Measurements from ENCODE around the gene NGEF. TPM values are rescaled to one million over a fixed set of nuclear protein-coding genes. Genes with fewer than 3 reads are reported as not detected.

The NGEF gene
- total RNA-seq, 1 experiment from 2014 or later = 5.4 TPM

DNA sequence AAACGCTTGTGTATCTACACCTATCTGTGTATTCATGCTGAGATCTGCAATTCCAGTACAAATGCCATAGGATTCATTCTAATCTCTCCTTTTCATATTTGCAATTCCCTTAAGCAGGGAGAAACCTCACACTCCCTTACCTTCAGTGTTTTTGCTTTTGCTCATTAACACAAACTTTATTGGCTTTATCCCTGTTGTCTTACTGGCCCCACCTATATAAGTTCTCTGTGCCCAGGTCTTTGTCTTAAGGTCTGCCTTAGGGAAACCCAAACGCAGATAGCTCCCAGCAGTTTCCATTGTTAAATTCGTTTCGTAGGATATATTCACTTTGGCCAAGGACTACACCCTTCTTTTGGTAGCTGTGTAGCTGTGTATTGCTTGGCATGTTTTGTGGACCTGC, 147.0 kb downstream of the NGEF start:
- TF ChIP-seq, protein P1, sequence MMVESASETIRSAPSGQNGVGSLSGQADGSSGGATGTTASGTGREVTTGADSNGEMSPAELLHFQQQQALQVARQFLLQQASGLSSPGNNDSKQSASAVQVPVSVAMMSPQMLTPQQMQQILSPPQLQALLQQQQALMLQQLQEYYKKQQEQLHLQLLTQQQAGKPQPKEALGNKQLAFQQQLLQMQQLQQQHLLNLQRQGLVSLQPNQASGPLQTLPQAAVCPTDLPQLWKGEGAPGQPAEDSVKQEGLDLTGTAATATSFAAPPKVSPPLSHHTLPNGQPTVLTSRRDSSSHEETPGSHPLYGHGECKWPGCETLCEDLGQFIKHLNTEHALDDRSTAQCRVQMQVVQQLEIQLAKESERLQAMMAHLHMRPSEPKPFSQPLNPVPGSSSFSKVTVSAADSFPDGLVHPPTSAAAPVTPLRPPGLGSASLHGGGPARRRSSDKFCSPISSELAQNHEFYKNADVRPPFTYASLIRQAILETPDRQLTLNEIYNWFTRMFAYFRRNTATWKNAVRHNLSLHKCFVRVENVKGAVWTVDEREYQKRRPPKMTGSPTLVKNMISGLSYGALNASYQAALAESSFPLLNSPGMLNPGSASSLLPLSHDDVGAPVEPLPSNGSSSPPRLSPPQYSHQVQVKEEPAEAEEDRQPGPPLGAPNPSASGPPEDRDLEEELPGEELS (CRISPR knock-in tag; IDR thresholded peaks at IDR 0.05) = no peak
- TF ChIP-seq CBFB (CRISPR knock-in tag; IDR thresholded peaks at IDR 0.05; ENCODE audit: low read depth) (no peak), HMGA2 (CRISPR knock-in tag; IDR thresholded peaks at IDR 0.05) (no peak), OVOL2 (CRISPR knock-in tag; IDR thresholded peaks at IDR 0.05; ENCODE audit: borderline replicate concordance) (no peak), GABPB1 (CRISPR knock-in tag; IDR thresholded peaks at IDR 0.05) (no peak), TEAD1 (CRISPR knock-in tag; IDR thresholded peaks at IDR 0.05) (no peak), ZNF396 (CRISPR knock-in tag; IDR thresholded peaks at IDR 0.05; ENCODE audit: borderline replicate concordance) (no peak), NFYB (CRISPR knock-in tag; conservative IDR thresholded peaks at IDR 0.05; ENCODE audit: low read depth) (no peak), ZNF138 (CRISPR knock-in tag; conservative IDR thresholded peaks at IDR 0.05) (no peak)
- TF ChIP-seq, protein P2, sequence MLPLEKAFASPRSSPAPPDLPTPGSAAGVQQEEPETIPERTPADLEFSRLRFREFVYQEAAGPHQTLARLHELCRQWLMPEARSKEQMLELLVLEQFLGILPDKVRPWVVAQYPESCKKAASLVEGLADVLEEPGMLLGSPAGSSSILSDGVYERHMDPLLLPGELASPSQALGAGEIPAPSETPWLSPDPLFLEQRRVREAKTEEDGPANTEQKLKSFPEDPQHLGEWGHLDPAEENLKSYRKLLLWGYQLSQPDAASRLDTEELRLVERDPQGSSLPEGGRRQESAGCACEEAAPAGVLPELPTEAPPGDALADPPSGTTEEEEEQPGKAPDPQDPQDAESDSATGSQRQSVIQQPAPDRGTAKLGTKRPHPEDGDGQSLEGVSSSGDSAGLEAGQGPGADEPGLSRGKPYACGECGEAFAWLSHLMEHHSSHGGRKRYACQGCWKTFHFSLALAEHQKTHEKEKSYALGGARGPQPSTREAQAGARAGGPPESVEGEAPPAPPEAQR (CRISPR knock-in tag; IDR thresholded peaks at IDR 0.05) = no peak
- TF ChIP-seq, protein P3, sequence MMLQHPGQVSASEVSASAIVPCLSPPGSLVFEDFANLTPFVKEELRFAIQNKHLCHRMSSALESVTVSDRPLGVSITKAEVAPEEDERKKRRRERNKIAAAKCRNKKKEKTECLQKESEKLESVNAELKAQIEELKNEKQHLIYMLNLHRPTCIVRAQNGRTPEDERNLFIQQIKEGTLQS (CRISPR knock-in tag; conservative IDR thresholded peaks at IDR 0.05) = no peak
- TF ChIP-seq, protein P4, sequence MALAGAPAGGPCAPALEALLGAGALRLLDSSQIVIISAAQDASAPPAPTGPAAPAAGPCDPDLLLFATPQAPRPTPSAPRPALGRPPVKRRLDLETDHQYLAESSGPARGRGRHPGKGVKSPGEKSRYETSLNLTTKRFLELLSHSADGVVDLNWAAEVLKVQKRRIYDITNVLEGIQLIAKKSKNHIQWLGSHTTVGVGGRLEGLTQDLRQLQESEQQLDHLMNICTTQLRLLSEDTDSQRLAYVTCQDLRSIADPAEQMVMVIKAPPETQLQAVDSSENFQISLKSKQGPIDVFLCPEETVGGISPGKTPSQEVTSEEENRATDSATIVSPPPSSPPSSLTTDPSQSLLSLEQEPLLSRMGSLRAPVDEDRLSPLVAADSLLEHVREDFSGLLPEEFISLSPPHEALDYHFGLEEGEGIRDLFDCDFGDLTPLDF (CRISPR knock-in tag; IDR thresholded peaks at IDR 0.05) = no peak
- H3K36me3 Mint-ChIP-seq = no peaks in the 10 kb centered on the region
- no peak overlapping the region for H3K4me3 Mint-ChIP-seq
- ATAC-seq = no peak
- DNase-seq (ENCODE audit: low spot score) = no peak
- no peaks in the 10 kb centered on the region; the same call in 1 of the 2 replicates for H3K27me3 Mint-ChIP-seq (ENCODE audit: low read depth)
- H3K4me1 Mint-ChIP-seq = peaks cover 4% of the 10 kb centered on the region; the same call in 1 of the 2 replicates
- H3K9me3 Mint-ChIP-seq = no peaks in the 10 kb centered on the region
- no peak overlapping the region for H3K27ac Mint-ChIP-seq
- ChIA-PET CTCF (interaction anchor here (0.9 kb wide), 1 partner anchor 385 kb away, joined by 3 read pairs; the partner anchor contains the start of gene ATG16L1), POLR2A (no interaction called here)

DNA sequence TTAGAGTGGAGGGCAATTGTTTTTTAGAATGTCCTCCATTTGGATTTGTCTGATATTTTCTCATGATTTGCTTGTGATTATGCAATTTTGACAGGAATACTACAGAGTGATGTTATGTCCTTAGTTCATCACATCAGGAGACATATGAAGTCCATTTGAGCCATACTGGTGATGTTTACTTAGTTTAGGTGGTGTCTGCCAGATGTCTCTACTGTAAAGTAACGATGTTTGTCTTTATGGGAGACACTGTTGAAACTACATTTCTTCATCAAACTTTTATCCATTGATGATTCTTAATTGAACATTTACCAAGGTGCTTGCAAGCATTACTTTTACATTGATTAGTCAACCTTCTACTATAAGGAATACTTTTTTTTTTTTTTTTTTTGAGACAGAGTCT, 147.9 kb downstream of the NGEF start:
- no peaks in the 10 kb centered on the region; the same call in 1 of the 2 replicates for H3K27me3 Mint-ChIP-seq (ENCODE audit: low read depth)
- TF ChIP-seq, protein P5, sequence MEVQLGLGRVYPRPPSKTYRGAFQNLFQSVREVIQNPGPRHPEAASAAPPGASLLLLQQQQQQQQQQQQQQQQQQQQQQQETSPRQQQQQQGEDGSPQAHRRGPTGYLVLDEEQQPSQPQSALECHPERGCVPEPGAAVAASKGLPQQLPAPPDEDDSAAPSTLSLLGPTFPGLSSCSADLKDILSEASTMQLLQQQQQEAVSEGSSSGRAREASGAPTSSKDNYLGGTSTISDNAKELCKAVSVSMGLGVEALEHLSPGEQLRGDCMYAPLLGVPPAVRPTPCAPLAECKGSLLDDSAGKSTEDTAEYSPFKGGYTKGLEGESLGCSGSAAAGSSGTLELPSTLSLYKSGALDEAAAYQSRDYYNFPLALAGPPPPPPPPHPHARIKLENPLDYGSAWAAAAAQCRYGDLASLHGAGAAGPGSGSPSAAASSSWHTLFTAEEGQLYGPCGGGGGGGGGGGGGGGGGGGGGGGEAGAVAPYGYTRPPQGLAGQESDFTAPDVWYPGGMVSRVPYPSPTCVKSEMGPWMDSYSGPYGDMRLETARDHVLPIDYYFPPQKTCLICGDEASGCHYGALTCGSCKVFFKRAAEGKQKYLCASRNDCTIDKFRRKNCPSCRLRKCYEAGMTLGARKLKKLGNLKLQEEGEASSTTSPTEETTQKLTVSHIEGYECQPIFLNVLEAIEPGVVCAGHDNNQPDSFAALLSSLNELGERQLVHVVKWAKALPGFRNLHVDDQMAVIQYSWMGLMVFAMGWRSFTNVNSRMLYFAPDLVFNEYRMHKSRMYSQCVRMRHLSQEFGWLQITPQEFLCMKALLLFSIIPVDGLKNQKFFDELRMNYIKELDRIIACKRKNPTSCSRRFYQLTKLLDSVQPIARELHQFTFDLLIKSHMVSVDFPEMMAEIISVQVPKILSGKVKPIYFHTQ (CRISPR knock-in tag; IDR thresholded peaks at IDR 0.05) = no peak
- no peak for TF ChIP-seq ZNF219 (CRISPR knock-in tag; IDR thresholded peaks at IDR 0.05; ENCODE audit: borderline replicate concordance)
- no peak for TF ChIP-seq ZNF423 (CRISPR knock-in tag; IDR thresholded peaks at IDR 0.05)
- no peak for TF ChIP-seq TP53 (CRISPR knock-in tag; IDR thresholded peaks at IDR 0.05)
- TF ChIP-seq CBFB (CRISPR knock-in tag; IDR thresholded peaks at IDR 0.05; ENCODE audit: low read depth) = no peak
- TF ChIP-seq ZBTB21 (CRISPR knock-in tag; IDR thresholded peaks at IDR 0.05; ENCODE audit: borderline replicate concordance) = no peak
- no peak for TF ChIP-seq ZNF121 (CRISPR knock-in tag; IDR thresholded peaks at IDR 0.05)
- TF ChIP-seq, protein P6, sequence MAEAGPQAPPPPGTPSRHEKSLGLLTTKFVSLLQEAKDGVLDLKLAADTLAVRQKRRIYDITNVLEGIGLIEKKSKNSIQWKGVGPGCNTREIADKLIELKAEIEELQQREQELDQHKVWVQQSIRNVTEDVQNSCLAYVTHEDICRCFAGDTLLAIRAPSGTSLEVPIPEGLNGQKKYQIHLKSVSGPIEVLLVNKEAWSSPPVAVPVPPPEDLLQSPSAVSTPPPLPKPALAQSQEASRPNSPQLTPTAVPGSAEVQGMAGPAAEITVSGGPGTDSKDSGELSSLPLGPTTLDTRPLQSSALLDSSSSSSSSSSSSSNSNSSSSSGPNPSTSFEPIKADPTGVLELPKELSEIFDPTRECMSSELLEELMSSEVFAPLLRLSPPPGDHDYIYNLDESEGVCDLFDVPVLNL (CRISPR knock-in tag; IDR thresholded peaks at IDR 0.05; ENCODE audit: borderline replicate concordance, low read depth) = no peak
- no peak for TF ChIP-seq CREB1 (CRISPR knock-in tag; IDR thresholded peaks at IDR 0.05)
- DNase-seq (ENCODE audit: low spot score) (no peak), ATAC-seq (no peak)
- POLR2A ChIA-PET = no interaction called here
- H3K4me1 Mint-ChIP-seq = peaks cover 4% of the 10 kb centered on the region; the same call in 1 of the 2 replicates
- no peaks in the 10 kb centered on the region for H3K9me3 Mint-ChIP-seq
- H3K36me3 Mint-ChIP-seq = no peaks in the 10 kb centered on the region
- CTCF ChIA-PET = interaction anchor here (0.5 to 0.7 kb wide), 2 partner anchors 10 to 568 kb away, joined by 3 read pairs; no protein-coding TSS in a partner anchor
- H3K4me3 Mint-ChIP-seq = no peak overlapping the region
- no peak overlapping the region for H3K27ac Mint-ChIP-seq
